Fibroblast of the aortic adventitia (primary cell): Measurements from ENCODE around the gene RNF187. TPM values are rescaled to one million over a fixed set of nuclear protein-coding genes. Genes with fewer than 3 reads are reported as not detected.

Experiments
- DNase-seq: peaks from one replicate; pipeline ENCODE4 v3.0.0-alpha.2; 2010; ENCODE audit warnings: low read depth
- H3K4me3 ChIP-seq: 2 replicates; pipeline ENCODE4 v1.5.1; 2011; ENCODE audit warnings: low read depth, mild to moderate bottlenecking, control low read depth, low read length, moderate library complexity
- total RNA-seq: library from RNA; depleted of rRNA; stranded (reverse); fragments of >200 nt; gene quantifications from 2 replicates; pipeline ENCODE4 v1.2.3, GENCODE V29; 2012; ENCODE audit warnings: low replicate concordance
- TF ChIP-seq, protein P1 (sequence below): IDR thresholded peaks from 2 replicates; pipeline ENCODE4 v1.5.1; 2011; ENCODE audit warnings: mild to moderate bottlenecking, low read length, control low read depth, inconsistent platforms; ENCODE audit not compliant: insufficient read depth

The RNF187 gene
- total RNA-seq, 1 donor = 39.8 TPM

- H3K4me3 ChIP-seq = no peak overlapping the region
- DNase-seq = no peak
- TF ChIP-seq, protein P1, sequence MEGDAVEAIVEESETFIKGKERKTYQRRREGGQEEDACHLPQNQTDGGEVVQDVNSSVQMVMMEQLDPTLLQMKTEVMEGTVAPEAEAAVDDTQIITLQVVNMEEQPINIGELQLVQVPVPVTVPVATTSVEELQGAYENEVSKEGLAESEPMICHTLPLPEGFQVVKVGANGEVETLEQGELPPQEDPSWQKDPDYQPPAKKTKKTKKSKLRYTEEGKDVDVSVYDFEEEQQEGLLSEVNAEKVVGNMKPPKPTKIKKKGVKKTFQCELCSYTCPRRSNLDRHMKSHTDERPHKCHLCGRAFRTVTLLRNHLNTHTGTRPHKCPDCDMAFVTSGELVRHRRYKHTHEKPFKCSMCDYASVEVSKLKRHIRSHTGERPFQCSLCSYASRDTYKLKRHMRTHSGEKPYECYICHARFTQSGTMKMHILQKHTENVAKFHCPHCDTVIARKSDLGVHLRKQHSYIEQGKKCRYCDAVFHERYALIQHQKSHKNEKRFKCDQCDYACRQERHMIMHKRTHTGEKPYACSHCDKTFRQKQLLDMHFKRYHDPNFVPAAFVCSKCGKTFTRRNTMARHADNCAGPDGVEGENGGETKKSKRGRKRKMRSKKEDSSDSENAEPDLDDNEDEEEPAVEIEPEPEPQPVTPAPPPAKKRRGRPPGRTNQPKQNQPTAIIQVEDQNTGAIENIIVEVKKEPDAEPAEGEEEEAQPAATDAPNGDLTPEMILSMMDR = no peak
Observed at GRCh38 chr1:228510101-228510802, 23.1 kb downstream of the RNF187 start.

GRCh38 chr1:228510803-228511413, 23.7 kb downstream of the RNF187 start:
- no peak overlapping the region for H3K4me3 ChIP-seq
- DNase-seq = no peak
- TF ChIP-seq, protein P1 = no peak

DNA sequence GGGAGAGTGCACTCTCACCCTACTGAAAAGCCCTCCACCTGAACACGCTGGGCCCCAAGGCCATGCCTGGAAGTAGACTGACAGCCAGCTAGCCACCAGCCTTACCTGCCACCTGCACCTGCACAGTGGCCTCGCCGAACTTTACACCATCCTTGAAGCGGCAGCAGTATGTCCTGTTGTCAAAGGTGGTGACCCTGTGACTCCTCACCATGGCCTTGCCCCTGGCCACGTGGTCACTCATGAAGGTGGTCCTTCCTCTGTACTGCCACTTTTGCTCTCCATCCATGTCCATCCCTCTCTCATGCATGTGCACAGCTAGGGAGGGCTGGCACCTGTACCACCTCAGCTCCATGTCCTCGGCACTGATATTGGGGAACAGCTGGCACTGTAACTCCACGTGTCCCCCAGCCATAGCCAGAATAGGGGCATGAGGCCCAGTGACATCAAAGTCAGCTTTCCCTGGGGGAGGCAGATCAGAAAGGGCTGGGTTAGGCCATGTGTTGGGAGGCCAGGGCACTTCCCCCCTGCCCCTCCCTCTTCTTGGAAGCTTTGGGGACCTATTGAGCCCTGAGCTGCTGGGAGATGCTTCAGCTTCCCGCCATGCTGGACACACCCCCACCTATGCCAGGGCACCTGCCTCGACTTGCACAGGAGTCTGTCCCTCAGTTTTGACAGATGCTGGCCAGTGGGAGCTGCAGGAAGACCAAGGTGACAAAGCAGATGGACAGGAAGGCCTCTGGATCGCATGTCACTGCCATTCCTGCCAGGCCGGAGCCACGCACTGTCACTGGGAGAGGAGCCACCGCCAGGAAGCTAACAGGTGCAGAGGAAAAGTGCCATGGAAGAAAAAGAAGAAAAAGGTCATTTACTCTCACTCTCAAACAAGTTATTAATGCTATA, 24.6 kb downstream of the RNF187 start:
- DNase-seq = no peak
- H3K4me3 ChIP-seq = no peak overlapping the region
- TF ChIP-seq, protein P1 = no peak

DNA sequence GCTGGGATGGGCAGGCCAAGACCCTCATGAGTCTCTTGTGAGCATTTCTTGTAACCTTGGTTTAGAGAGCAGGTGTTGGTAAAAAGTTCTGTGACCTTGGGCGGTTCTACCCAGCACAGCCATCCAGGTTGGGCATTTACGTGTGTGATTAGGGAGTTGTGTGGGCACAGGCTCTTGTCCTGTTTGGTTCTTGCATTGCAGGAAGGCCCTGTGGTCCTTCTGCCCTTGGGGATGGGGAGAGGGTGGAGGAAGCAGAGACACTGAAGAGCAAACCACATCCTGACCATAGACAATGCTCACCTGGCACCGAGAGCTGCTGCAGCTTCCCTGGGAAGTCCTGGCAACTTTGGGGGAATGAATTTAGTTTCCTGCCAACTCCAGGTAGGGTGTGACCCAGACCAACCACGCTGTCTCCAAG, 25.6 kb downstream of the RNF187 start:
- TF ChIP-seq, protein P1 = no peak
- DNase-seq = no peak
- no peak overlapping the region for H3K4me3 ChIP-seq

DNA sequence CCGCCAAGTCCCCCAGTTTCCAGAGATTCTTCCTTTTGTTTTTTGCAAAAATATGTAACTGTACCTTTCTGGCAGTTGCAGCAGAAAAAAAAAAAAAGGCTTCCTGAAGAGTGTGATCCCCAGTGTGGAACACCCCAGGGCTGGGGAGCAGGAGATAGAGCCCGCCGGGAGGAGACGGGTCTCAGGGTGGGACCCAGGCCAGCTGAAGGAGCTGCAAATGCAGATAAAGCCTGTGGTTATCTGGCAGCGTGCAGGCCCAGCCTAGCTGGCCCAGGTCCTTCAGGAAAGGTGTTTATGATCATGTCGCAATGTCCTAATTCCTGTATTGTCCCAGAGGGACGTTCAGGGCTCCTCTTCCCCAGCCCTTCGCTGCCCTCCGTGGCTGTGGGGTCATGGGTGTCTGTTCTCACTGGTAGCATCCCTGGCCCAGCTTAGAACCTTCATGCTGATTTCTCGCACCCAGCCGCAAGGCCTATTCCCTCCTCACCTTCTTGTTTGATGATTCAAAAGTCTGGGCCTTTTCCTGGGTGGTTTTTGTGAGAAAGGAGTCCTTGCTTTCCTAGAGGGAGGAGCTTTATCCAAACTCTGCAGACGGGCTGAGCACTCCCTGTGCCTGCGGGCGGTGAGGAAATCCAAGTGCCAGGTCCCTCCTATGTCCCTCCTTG, 26.2 kb downstream of the RNF187 start:
- no peak overlapping the region for H3K4me3 ChIP-seq
- TF ChIP-seq, protein P1 = no peak
- DNase-seq = no peak

GRCh38 chr1:228514421-228514820, 27.2 kb downstream of the RNF187 start:
- no peak overlapping the region for H3K4me3 ChIP-seq
- DNase-seq = no peak
- TF ChIP-seq, protein P1 = no peak
